Sigmoid colon (tissue), 7 donors: ENCODE results near the gene PIK3R1. TPM values are rescaled to one million over a fixed set of nuclear protein-coding genes. Genes with fewer than 3 reads are reported as not detected.

ENCODE experiments used
- DNase-seq: peaks from one replicate; pipeline ENCODE4 v3.0.0-alpha.2; 2019
- H3K27ac ChIP-seq, 4 donors: fragments of 200-600 bp; sonication (generic); one replicate each; pipeline ENCODE4 v1.5.1; 2016 to 2019; ENCODE audit warnings: mild to moderate bottlenecking in 1 of 4
- H3K27me3 ChIP-seq, 3 donors: fragments of 200-600 bp; sonication (generic); one replicate each; pipeline ENCODE4 v1.5.1; 2019; ENCODE audit warnings: mild to moderate bottlenecking in 1 of 3
- H3K36me3 ChIP-seq, 4 donors: fragments of 200-600 bp; sonication (generic); one replicate each; pipeline ENCODE4 v1.5.1; 2016 to 2019
- H3K4me1 ChIP-seq, 4 donors: fragments of 200-600 bp; sonication (generic); one replicate each; pipeline ENCODE4 v1.5.1; 2017 to 2019
- H3K4me3 ChIP-seq, 4 donors: fragments of 200-600 bp; sonication (generic); one replicate each; pipeline ENCODE4 v1.5.1; 2017 to 2019; ENCODE audit warnings: mild to moderate bottlenecking in 2 of 4, moderate library complexity in 1 of 4
- H3K9me3 ChIP-seq, 4 donors: fragments of 200-600 bp in 3 of 4; sonication (generic) in 3 of 4; one replicate each; pipeline versions ENCODE4 v1.5.1 to v1.6.1; 2013 to 2019
- CTCF ChIP-seq, 4 experiments: fragments of 450-650 bp in 3 of 4; fragments of 200-600 bp in 1 of 4; IDR thresholded peaks; one replicate each; pipeline ENCODE4 v1.5.1; 2016 to 2019; ENCODE audit warnings: antibody characterized with exemption in 4 of 4, mild to moderate bottlenecking in 3 of 4, moderate library complexity in 2 of 4
- EP300 ChIP-seq, 4 donors: sonication (generic); formaldehyde crosslinking; IDR thresholded peaks; one replicate each; pipeline ENCODE4 v1.6.1; 2017; ENCODE audit warnings: antibody characterized with exemption in 4 of 4
- POLR2A ChIP-seq, 2 donors: fragments of 450-650 bp; IDR thresholded peaks; one replicate each; pipeline ENCODE4 v1.6.1; 2016; ENCODE audit warnings: antibody characterized with exemption in 2 of 2, mild to moderate bottlenecking in 2 of 2, moderate library complexity in 2 of 2
- POLR2AphosphoS5 ChIP-seq, 4 donors: sonication (generic); formaldehyde crosslinking; IDR thresholded peaks; one replicate each; pipeline ENCODE4 v1.6.1; 2017; ENCODE audit warnings: antibody characterized with exemption in 4 of 4
- WGBS, 2 donors: extraction: QIAGEN DNeasy Blood & Tissue Kit; methylation state at CpG; one replicate each; pipeline ENCODE4 v1.1.7; 2013; 5-methylcytosine and 5-hydroxymethylcytosine counted together
- intact Hi-C: fragments of 100-400 bp; cut with DNase I; formaldehyde crosslinking; loops from one replicate; pipeline ENCODE4 v1.15.1; 2023
- polyA plus RNA-seq, 3 donors: library from polyadenylated mRNA; stranded (reverse); fragments of 200-250 nt; gene quantifications; one replicate each; pipeline ENCODE4 v1.2.3, GENCODE V29; 2013
- total RNA-seq, 4 donors: library from RNA; depleted of rRNA; stranded (reverse); fragments of >200 nt; gene quantifications; one replicate each; pipeline ENCODE4 v1.1.0, GENCODE V29; 2016
- donor health status: healthy with polysubstance abuse.
- donor health status: Bipolar disorder and iron deficiency.
- donor health status: healthy.

Gene PIK3R1
- total and polyA plus RNA-seq, 7 donors: 9.2 to 227 (median 177) TPM

- Histone ChIP-seq H3K36me3 (no peaks in the 10 kb centered on the region), H3K9me3 (no peaks in the 10 kb centered on the region), H3K27ac (peak overlapping the region in 1 of 4 donors; percentile 9), H3K4me1 (peaks cover 0 to 8% (median under 1%) of the 10 kb centered on the region in 4 donors), H3K4me3 (no peak overlapping the region), H3K27me3 (no peaks in the 10 kb centered on the region)
- intact Hi-C loops: no loop called here
- WGBS, 2 donors: 96 to 97% methylated on average over 11 of the region's 11 CpGs
- DNase-seq: no peak
- TF ChIP-seq EP300 (IDR thresholded peaks at IDR 0.05): no peak
- no peak for TF ChIP-seq POLR2A (IDR thresholded peaks at IDR 0.05)
- TF ChIP-seq CTCF (IDR thresholded peaks at IDR 0.05): no peak
- TF ChIP-seq POLR2AphosphoS5 (IDR thresholded peaks at IDR 0.05): peak in 1 of 4 donors; percentile 19
Measured at GRCh38 chr5:68177676-68178075, 37.9 kb upstream of the PIK3R1 start.

DNA sequence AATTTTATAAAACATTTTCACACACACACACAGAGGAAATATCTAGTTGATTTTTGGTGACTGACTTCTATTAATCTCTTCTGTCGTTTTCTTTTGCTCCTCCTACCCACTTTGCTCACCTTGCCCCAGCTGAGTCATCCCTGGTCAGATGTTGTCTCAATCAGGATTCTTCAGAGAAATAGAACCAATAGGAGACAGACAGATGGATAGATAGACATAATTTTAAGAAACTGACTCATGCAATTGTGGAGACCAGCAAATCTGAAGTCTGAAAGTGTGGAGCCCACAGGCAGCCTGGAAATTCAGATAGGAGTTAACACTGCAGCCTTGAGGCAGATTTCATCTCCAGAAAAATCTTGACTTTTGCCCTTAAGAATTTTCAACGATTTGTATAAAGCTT lies 37.0 kb upstream of the PIK3R1 start:
- TF ChIP-seq EP300 (IDR thresholded peaks at IDR 0.05) (no peak), POLR2A (IDR thresholded peaks at IDR 0.05) (no peak), POLR2AphosphoS5 (IDR thresholded peaks at IDR 0.05) (no peak), CTCF (IDR thresholded peaks at IDR 0.05) (no peak)
- WGBS, 2 donors: 47 to 68% methylated on average over 2 of the region's 2 CpGs
- intact Hi-C loops: no loop called here
- H3K36me3 ChIP-seq: no peaks in the 10 kb centered on the region
- H3K9me3 ChIP-seq: no peaks in the 10 kb centered on the region
- H3K27me3 ChIP-seq: no peaks in the 10 kb centered on the region
- H3K27ac ChIP-seq: no peak overlapping the region
- DNase-seq: no peak
- no peaks in the 10 kb centered on the region for H3K4me1 ChIP-seq
- no peak overlapping the region for H3K4me3 ChIP-seq

- Histone ChIP-seq H3K4me3 (no peak overlapping the region), H3K9me3 (no peaks in the 10 kb centered on the region), H3K27me3 (no peaks in the 10 kb centered on the region), H3K36me3 (no peaks in the 10 kb centered on the region), H3K27ac (no peak overlapping the region), H3K4me1 (no peaks in the 10 kb centered on the region)
- no peak for DNase-seq
- intact Hi-C loops: no loop called here
- TF ChIP-seq CTCF (IDR thresholded peaks at IDR 0.05) (no peak), POLR2A (IDR thresholded peaks at IDR 0.05) (no peak), POLR2AphosphoS5 (IDR thresholded peaks at IDR 0.05) (no peak), EP300 (IDR thresholded peaks at IDR 0.05) (no peak)
Measured at GRCh38 chr5:68180121-68181038, 35.2 kb upstream of the PIK3R1 start.

- Histone ChIP-seq H3K4me1 (no peaks in the 10 kb centered on the region), H3K36me3 (no peaks in the 10 kb centered on the region), H3K27me3 (no peaks in the 10 kb centered on the region), H3K27ac (no peak overlapping the region), H3K9me3 (no peaks in the 10 kb centered on the region), H3K4me3 (no peak overlapping the region)
- WGBS, 2 donors: 70 to 87% methylated on average over 3 of the region's 3 CpGs
- intact Hi-C loops: no loop called here
- TF ChIP-seq CTCF (IDR thresholded peaks at IDR 0.05) (no peak), EP300 (IDR thresholded peaks at IDR 0.05) (no peak), POLR2AphosphoS5 (IDR thresholded peaks at IDR 0.05) (no peak), POLR2A (IDR thresholded peaks at IDR 0.05) (no peak)
- no peak for DNase-seq
Measured at GRCh38 chr5:68181039-68181599, 34.4 kb upstream of the PIK3R1 start.
